HG03066 (cell line): Measurements from ENCODE around the gene GPR171.

ENCODE experiments used
- ATAC-seq: cut with Tn5 transposase; IDR thresholded peaks from one replicate; pipeline ENCODE4 v1.9.1; 2021; ENCODE audit warnings: low read depth; ENCODE audit not compliant: unreplicated experiment

Gene GPR171

DNA sequence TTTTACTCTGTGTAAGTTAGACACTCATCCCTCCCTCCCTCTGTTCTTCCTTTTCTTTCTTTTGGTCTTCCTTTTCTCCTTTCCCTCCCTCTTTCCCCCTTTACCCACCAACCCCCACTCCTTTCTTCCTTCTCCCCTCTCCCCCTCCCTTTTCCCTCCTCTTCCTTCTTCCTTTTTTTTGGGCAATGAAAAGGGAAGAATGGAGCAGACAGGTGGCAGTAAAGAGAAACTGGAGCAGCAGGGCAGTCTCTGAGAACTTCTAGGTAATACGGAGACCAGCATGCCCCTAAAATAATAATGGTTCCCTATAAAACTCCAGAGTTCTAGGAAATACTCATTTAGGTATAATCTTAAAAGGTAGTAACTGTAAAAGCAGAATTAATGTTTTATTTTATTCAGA, 11.4 kb upstream of the GPR171 start:
- no peak for ATAC-seq

DNA sequence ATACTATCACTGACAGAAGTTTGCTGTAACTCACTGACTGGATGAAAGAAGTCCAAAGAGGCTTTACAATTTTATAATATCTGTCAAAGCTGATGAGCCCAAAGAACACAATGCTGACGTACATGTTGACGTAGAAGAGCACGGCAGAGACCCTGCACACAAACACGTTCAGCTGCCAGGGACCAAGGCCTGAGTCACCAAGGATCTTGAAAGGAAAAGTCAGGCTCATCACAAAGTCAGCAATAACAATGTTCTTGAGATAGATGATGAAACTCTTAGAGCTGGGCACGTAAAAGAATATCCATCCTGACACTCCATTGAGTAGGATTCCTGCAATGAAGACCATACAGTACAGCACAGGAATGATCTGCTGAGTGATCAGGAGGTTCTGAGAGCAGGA, 10.9 kb upstream of the GPR171 start:
- ATAC-seq: no peak

DNA sequence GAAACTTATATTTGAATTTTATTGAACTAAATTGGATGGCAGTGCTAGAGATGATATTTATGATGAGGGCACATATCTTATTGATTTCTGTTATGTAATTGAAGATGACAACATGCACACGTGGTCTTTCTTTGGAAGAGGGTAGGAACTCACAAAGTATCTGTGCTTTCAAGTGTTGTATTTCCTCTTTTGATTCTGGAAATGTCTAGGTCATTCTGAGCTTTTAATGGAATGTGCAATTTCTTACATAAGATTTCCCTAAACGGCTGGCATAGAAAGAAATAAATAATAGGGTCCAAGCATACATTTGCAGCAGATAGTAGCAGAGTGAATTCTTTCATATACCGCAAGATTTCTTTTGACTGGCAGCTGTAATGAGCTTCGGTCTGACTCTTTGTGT, 10.1 kb upstream of the GPR171 start:
- no peak for ATAC-seq

DNA sequence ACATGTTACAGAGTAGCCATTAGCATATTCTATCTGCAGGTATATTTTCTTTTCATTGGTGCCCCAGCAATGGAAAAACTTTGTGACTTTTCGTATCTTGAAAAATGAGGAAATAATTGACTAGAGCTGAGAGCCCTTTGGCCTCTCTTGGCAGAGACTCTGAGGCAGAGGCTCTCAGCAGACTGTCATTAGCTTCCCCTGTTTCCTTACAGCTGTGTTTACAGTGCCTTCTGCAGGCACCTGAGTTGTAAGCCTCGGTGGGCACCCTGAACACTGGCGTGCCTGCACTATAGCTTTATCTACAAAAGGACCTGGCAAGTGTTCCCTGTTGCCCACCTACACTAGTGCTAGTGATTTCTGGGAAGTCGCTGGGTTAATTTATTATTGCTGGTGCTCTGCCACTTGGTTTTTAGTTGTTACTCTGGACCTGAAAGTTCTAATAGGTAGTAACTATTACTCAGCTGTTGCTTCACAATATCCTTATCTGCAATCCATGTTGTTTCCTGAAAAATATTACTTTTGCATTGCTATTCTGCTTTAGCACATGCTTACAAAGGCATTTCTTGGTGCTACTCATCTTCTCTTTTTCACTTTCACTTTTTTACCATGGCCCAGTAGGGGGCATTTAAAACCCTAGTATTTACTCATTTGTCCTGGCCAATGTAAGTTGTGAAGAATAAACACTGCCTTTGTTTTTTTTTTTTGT, 7.8 kb upstream of the GPR171 start:
- ATAC-seq: peak; percentile 69

DNA sequence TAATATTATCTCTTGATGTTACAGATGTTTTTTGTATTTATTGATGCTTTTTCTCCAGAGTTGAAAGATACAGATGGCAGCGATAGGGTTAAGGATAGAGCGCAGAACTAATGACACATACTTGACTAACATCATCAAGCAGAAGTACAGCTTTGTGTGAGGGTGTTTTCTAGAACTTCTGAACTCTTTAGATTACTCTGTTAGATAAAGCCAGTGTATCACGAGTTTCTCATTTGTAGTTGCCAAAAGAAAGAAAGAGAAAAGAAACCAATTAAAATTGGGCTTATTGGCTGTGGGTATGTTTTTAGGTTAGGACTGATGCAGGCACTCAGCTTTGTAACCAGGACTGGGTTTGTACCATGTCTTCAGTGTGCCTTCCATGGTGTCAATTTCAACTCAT, 6.6 kb upstream of the GPR171 start:
- no peak for ATAC-seq

DNA sequence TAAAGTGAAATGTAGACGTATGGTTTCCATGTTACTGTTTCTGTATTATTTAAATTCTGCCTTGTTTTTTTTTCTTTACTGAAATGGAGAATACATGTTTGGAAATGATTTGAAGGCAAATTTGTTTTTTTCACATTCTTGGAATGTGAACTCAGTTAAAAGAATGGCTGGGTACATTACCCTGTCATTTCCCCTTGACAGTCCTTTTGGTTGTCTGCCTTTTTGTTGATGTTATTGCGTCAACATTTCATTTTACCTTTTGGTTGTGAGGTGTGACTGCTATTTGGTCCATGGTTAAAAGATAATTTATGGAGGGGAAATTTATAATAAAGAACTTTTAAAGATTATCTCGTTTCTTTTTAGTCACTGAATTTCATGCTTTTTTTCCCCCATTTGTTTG, 3.2 kb upstream of the GPR171 start:
- no peak for ATAC-seq

DNA sequence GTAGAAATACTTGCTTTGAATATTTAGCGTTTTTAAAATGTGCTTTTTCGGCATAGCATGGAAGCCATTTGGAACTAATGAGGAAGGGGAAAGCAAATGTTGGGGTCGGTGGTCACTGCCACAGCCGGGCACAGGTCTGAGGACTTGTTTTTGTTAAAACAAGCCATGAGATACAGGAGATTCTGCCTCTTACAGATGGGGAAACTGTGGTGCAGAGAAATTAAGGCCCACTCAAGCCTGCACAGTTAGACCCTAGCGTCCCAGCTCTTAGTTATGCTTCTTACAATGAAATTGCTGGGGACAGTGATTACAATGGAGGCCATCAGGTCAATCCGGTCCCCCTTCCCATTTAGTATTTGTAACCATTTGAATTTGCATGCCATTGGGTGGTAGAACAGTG, 2.5 kb upstream of the GPR171 start:
- no peak for ATAC-seq

DNA sequence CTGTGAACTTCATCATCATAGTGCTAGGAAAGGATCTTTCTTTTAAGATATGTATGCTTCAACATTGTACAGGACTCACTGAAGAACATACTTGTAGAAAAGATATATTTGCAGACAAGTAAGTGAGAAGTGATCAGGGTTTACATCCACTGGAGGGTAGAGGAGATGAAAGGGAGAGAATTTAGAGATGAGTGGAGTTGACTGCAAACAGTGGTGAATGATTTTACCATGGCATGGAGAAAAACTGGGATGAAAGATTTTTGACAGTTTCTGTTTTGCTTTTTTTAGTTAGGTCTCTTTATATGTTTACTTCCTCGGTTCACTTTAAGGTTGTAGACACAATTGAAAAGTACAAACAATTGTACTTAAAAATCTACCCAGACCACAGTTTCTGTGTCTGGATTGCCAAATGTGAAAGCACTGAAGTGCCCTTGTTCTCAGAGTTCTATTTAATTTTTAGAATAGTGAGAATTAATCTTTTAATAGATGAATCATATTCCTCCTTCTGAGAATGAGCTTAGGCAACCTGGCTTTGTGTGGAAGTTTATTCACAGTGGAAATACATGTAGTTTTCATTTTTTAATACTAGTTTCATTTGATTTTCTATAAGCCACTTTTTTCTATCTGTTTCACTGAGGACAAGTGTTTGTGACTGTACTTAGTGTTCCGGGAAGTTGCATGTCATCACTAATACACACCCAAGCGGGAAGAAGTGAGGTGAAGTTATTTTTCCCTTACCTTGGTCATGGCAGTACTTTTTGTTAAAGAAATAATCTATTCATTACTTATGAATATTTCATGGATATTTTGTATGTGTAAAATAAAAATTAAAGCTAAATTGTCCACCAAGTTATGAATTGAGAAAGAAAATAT, 1.8 kb upstream of the GPR171 start:
- no peak for ATAC-seq

DNA sequence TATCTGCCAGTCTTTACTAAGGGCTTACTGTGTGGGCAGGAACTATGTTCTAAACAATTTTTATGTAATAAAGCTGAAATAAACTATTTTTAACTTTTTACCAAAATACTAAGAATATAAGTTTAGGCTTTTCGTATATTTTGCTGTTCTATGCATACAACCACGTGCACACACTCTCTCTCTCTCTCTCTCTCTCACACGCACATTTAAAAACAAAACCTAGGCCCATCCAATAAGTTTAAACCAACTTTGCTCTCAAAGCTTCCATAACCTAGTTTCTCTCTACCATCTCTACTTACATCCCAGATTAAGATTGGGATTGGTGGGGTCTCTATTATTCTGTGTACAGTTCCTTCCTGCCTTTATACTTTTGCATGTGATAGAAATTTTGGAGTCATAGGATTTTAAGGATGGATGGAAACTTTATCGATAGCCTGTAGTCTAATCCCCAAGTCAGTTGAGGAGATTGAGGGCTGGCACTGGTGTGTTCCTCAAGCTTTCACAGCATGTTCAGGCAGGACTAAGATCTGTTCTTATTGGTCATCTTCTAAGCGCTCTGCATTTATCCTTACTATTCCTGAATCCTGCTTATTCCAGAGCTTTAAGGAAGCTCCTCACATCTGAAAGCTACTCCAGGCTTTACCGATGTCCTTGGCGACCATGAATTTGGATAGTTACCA, 1.8 kb downstream of the GPR171 start:
- no peak for ATAC-seq

DNA sequence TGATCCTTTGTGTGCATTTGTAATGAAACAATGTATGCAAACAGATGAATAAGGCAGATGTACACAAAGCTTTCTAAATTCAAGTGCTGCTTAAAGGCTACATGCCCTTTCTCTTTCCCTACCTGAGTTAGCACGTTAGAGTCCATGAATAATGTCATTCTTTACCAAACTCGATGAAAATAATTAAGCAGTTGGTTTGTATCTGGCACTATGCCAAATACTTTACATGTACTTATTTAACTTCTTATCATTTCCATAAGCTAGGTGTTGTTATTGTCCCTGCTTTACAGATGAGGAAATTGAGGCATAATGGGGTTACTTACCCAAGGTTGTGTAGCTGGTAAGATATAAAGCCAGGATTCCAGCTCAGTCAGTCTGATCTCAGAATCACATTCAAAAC, 2.4 kb downstream of the GPR171 start:
- ATAC-seq: no peak

DNA sequence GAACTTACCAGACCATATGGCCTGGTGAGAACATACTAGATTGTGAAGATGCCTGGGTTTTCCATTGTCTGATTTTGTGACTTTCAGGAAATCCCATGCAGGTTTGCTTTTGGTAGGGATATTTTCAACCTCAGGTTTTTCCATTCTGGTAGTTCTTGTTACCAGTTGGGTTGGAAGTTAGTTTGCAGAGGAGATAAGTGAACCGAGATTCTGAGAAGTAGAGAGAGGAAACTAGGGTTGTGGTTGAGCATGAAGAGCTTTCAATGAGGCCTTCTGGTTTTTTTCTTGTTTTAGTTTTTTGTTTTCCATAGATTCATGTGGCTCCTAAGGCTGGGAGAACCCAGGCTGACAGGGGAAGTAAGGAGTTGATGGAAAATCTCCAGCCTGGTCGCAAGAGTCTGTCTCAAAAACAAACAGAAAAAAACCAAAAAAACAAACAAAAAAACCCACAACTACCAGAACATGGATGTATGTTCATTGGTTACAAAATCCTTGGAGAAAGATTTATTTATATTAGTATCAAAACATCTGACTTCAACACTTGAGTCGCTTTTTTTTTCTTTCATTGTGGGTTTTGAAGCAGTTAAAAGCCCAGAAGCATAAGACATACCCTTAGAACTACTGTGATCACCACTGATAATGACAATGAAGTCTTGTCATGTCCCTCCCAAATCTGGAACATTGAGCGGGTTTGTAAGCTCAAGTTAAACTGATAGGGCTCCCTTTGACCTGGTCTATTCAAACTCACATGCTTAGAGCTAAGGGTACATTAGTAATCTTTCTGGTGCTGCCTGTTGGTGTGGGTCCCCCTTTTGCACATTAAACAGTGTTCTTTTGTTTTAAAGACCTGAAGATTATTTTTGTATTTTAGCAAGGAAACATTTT, 3.2 kb downstream of the GPR171 start:
- ATAC-seq: no peak

DNA sequence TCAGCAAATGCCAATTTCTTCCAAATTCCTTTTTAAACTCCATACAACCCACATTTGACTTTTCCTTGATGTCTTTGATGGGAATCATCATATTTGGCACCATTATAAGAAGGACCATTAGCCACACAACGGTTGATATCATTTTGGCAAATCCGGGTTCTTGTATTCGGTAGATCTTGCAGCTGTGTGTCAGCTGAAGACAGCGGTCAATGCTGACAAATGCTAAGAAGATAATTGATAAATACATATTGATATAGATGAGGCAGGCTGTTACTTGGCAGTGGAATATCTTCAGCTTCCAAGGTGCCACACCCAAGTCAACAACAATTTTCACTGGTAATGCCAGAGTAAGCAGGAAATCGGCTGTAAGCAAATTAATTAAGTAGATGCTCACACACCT, 4.2 kb downstream of the GPR171 start:
- no peak for ATAC-seq

DNA sequence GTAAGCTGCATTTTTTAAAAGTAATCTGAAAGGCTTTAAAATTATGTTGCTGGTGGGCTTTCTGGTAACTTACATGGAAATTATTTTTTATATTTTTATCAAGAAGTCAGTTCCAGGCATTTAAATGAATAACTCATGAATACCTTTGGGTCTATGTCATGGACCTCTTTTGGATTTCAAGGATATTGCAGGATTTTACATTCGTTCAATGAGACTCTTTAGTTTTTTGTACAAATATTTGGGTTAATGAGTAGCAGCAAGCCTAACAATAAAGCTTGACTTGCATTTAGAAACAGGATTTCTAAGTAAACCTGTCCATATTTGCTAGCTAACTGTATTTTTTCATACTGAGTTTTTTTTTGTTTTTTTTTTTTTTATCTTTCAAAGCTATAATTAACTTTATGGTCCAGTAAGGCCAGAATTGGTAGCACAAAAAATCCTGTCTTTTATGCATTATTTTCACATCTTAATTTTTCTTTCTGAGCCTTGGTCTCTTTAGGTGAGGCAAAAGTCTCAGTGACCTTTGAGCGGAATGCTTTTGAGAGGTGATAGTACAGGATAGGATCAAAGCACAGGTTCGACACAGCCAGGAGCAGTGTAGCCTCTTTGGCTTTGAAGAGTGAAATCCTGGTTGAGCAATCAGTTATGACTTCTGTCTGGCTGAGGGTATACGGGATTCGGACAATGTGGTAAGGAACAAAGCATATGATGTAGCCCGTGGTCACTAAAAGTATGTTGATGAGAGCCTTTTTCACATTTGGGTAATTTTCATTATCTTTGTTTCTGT, 4.8 kb downstream of the GPR171 start:
- no peak for ATAC-seq

DNA sequence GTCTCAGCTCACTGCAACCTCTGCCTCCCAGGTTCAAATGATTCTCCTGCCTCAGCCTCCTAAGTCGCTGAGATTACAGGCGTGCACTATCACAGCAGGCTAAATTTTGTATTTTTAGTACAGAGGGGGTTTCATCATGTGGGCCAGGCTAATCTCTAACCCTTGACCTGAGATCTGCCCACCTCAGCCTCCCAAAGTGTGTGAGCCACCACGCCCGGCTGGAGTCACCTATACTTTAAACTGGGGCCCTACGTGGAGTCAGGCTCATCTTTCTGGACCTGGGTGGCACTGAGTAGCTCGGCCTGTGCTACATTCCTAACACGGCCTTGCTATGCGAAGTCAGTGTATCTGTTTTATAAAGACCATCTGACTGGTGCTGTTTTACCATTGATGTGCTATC, 5.8 kb downstream of the GPR171 start:
- no peak for ATAC-seq

DNA sequence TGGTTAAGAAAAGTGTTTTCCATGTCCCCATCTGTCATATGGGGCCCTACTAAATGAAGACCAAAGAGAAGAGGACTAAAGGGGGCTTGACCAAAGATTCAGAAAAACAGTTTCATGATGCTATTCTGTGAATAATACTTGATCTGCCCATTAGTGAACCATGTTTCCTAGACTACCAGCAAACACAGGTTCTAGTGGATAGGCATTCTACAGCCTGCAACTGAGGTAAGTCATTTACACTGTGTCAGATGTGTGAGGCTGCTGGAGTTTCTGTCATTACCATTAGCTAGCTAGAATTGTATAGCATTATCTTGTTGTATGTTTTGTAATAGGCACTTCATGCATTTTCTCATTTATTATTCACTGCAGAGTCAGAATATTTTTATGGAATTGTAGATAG, 6.6 kb downstream of the GPR171 start:
- no peak for ATAC-seq

DNA sequence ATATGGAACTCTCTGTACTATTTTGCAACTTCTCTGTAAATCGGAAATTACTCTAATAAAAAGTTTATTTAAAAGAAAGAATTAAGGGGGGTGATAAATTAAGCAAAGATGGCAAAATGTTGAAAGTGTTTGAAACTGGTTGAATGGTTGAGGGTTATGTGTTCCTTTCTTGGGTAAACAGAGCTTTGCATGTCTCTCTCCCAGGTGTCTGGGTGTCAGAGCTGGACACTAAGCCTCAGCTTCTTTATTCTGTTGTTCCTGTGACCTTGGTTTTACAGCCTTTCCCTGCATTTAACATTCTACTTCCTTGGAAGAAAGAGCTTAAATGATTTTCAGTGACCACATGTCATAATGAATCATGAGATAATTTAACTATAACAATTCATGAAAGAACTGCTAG, 7.2 kb downstream of the GPR171 start:
- ATAC-seq: no peak

DNA sequence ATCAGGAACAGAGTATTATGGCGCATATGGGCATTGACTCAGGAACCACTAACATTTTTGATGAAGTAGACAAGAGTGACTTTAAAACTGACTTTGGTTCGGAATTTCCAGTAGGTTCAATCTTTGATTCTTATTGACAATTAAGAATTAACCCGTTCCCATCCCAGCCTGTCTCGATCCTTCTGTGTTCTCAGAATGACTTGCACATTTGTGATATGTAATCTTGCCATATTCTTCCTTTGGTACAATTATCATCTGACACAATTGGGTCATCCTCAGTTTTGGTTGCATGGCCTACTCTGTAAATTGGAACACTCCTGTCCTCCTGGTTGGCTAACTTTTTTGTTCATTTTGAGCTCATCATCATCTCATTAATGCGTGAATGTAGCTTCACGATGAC, 10.5 kb downstream of the GPR171 start:
- no peak for ATAC-seq

DNA sequence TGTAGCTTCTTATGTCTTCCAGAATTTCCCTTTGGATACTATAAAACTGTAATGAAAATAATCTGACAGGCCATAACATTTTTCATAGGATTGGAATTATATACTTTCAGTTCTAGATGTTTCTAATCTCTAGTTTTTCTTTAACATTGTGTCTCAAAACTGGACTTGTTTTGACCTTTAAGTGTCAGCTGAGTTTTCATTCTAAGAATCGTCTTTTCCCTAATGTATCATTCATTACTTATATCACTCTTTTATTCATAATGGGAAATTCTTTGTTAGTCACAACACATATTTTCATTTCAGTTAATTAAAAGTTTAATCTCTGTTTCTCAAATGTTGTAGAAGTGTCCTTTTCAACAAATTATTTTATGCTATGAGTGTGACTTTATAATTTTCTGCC, 11.9 kb downstream of the GPR171 start:
- ATAC-seq: no peak

DNA sequence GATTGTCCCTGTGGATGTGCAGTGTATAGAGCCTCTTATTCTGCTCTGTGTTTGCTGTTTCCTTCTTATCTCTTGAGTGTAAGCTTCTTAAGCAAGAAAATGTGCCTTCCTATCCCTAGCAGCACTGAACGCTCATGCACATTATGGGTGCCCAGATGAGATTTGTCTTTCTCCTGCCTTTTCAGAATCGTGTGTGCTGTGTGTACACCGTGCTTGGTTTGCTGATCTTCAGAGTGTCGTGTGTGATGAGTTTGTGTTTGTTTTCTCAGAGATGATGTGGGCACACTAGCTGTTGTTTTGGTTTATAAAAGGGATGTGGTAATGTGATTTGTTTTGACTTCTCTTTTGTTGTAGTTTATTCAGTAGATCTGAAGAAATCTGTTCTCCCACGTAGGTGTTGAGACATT, 19.7 kb downstream of the GPR171 start:
- ATAC-seq: no peak
